BE2C (cell line): ENCODE results near the gene SHB.

ENCODE experiments used
- DNase-seq: peaks from one replicate; pipeline ENCODE4 v3.0.0-alpha.2; 2020
- H3K27me3 ChIP-seq: fragments of 250-450 bp; sonication (Bioruptor Pico); 2 replicates; pipeline ENCODE4 v1.5.1; 2020; ENCODE audit warnings: mild to moderate bottlenecking
- H3K36me3 ChIP-seq: fragments of 250-450 bp; sonication (Bioruptor Pico); 2 replicates; pipeline ENCODE4 v1.5.1; 2020; ENCODE audit warnings: mild to moderate bottlenecking
- H3K4me1 ChIP-seq: fragments of 250-450 bp; sonication (Bioruptor Pico); 2 replicates; pipeline ENCODE4 v1.5.1; 2020
- H3K4me3 ChIP-seq: 2 replicates; pipeline ENCODE4 v1.5.1; 2011; ENCODE audit warnings: low read depth, low read length
- H3K9me3 ChIP-seq: fragments of 250-450 bp; sonication (Bioruptor Pico); 2 replicates; pipeline ENCODE4 v1.5.1; 2020
- TF ChIP-seq, protein P1 (sequence below): IDR thresholded peaks from 2 replicates; pipeline ENCODE4 v1.5.1; 2012; ENCODE audit warnings: mild to moderate bottlenecking, low read depth, low read length

Gene SHB

GRCh38 chr9:38110476-38110875 is 41.4 kb upstream of the SHB start:
- H3K9me3 ChIP-seq: no peaks in the 10 kb centered on the region
- no peak for DNase-seq
- TF ChIP-seq, protein P1, sequence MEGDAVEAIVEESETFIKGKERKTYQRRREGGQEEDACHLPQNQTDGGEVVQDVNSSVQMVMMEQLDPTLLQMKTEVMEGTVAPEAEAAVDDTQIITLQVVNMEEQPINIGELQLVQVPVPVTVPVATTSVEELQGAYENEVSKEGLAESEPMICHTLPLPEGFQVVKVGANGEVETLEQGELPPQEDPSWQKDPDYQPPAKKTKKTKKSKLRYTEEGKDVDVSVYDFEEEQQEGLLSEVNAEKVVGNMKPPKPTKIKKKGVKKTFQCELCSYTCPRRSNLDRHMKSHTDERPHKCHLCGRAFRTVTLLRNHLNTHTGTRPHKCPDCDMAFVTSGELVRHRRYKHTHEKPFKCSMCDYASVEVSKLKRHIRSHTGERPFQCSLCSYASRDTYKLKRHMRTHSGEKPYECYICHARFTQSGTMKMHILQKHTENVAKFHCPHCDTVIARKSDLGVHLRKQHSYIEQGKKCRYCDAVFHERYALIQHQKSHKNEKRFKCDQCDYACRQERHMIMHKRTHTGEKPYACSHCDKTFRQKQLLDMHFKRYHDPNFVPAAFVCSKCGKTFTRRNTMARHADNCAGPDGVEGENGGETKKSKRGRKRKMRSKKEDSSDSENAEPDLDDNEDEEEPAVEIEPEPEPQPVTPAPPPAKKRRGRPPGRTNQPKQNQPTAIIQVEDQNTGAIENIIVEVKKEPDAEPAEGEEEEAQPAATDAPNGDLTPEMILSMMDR: no peak

GRCh38 chr9:38109601-38110000 is 40.6 kb upstream of the SHB start:
- H3K36me3 ChIP-seq: no peaks in the 10 kb centered on the region
- no peaks in the 10 kb centered on the region for H3K27me3 ChIP-seq
- TF ChIP-seq, protein P1: no peak
- no peak for DNase-seq
- H3K9me3 ChIP-seq: no peaks in the 10 kb centered on the region
- no peaks in the 10 kb centered on the region for H3K4me1 ChIP-seq
- no peak overlapping the region for H3K4me3 ChIP-seq

More at GRCh38 chr9:38110476-38110875, 41.4 kb upstream of the SHB start:
- H3K4me1 ChIP-seq: no peaks in the 10 kb centered on the region
- H3K4me3 ChIP-seq: no peak overlapping the region
- no peaks in the 10 kb centered on the region for H3K36me3 ChIP-seq
- no peaks in the 10 kb centered on the region for H3K27me3 ChIP-seq

DNA sequence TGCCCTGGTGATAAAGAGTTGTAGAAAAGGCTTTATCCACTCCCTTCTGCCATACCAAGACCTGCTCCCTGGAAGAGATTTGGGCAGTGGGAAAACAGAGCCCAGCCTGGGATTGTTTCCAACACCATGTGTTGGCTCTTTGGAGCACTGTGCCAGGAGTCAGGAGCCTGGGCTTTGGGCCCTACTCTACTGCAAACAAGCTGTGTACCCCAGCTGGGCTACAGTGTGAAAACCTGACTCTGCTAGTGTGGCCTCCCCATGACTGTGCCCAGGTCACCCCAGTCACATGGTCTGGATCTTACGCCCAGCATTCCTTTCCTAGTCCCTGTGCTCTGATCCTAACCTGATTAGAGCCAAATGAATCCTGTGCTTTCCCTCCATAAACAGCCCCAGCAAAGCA is 39.3 kb upstream of the SHB start:
- Histone ChIP-seq H3K36me3 (no peaks in the 10 kb centered on the region), H3K9me3 (no peaks in the 10 kb centered on the region), H3K4me3 (no peak overlapping the region), H3K27me3 (no peaks in the 10 kb centered on the region), H3K4me1 (no peaks in the 10 kb centered on the region)
- no peak for DNase-seq
- TF ChIP-seq, protein P1: no peak

DNA sequence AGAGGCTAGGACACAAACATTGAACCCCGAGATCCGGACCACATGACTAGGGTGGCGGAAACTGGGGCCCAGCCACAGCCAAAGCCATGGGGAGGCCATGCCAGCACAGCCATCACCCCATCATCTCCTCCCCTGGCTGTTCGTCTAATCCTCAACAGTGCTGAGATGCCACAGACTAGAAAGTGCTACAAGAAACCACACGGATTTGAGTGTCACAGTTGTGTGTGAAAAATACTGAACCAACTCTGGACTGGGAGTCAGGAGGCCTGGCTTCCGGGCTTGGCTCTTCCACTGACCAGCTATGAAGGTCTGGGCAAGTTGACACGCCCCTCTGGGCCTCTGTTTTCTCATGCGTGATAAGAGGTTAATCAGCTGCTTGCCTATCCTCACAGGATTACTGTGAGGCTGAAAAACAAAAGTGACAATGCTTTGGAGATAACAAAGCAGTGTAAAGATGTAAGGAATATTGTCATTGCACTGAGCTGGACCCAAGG is 38.8 kb upstream of the SHB start:
- Histone ChIP-seq H3K4me1 (no peaks in the 10 kb centered on the region), H3K27me3 (no peaks in the 10 kb centered on the region), H3K9me3 (no peaks in the 10 kb centered on the region), H3K4me3 (no peak overlapping the region), H3K36me3 (no peaks in the 10 kb centered on the region)
- TF ChIP-seq, protein P1: no peak
- no peak for DNase-seq

- H3K27me3 ChIP-seq: no peaks in the 10 kb centered on the region
- no peaks in the 10 kb centered on the region for H3K4me1 ChIP-seq
- DNase-seq: no peak
- H3K36me3 ChIP-seq: no peaks in the 10 kb centered on the region
- H3K4me3 ChIP-seq: no peak overlapping the region
- TF ChIP-seq, protein P1: no peak
- no peaks in the 10 kb centered on the region for H3K9me3 ChIP-seq
Observed at GRCh38 chr9:38107405-38107804, 38.4 kb upstream of the SHB start.

GRCh38 chr9:38106488-38106887 is 37.5 kb upstream of the SHB start:
- no peak for DNase-seq
- no peaks in the 10 kb centered on the region for H3K27me3 ChIP-seq

More at GRCh38 chr9:38106488-38106887, 37.5 kb upstream of the SHB start:
- TF ChIP-seq, protein P1: no peak
- no peaks in the 10 kb centered on the region for H3K36me3 ChIP-seq
- no peaks in the 10 kb centered on the region for H3K4me1 ChIP-seq
- H3K9me3 ChIP-seq: no peaks in the 10 kb centered on the region
- H3K4me3 ChIP-seq: no peak overlapping the region
